ENCODE measurements around the gene MPND.
A peak's percentile ranks its signal among the peaks of the same experiment; 100 is the strongest.

MPND gene

DNA sequence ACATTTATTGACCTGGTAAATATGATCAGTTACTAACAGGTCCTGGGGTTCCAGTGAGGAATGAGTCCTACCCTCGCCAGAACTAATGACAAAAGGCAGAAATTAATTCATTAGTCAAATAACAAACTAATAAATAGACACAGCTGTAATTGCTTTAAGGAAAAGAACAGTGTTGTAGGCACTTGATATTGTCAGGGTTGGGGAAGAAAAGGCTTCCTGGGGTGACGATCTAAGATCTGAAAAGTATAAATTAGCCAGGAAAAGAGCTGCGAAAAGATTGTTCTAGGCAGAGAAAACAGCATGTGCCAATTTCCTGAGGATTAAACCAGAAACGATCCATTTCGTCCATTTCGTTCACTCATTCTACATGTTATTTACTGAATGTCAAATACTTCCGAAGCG is 58.4 kb downstream of the MPND start:
- Histone ChIP-seq H3K4me1 (ENCODE audit: control insufficient read depth, insufficient read depth, low read length) (no peaks in the 10 kb centered on the region), H3K36me3 (ENCODE audit: control insufficient read depth in 2 of 2, insufficient read depth in 1 of 2, low read length in 2 of 2) (peaks cover 6 to 41% of the 10 kb centered on the region in 2 experiments), H3K4me3 (ENCODE audit: low read depth, low read length) (peak overlapping the region; percentile 26), H3K27ac (ENCODE audit: extremely low read depth, low read depth, low read length) (no peak overlapping the region), H3K9me3 (ENCODE audit: control insufficient read depth, insufficient read depth, low read depth, low read length) (no peaks in the 10 kb centered on the region)
- CTCF ChIA-PET, result interaction anchor here (0.7 to 3.0 kb wide), 8 partner anchors 9 to 511 kb away, joined by 4 to 40 read pairs (median 6); no protein-coding TSS in a partner anchor
- TF ChIP-seq ZNF335 (tag by site-specific recombination; conservative IDR thresholded peaks at IDR 0.05) (0 out of 2 replicates have a peak, but pooled peaks have one; percentile 27), FEZF1 (tag by site-specific recombination; IDR thresholded peaks at IDR 0.05) (peak; percentile 52), ZNF366 (tag by site-specific recombination; conservative IDR thresholded peaks at IDR 0.05) (0 out of 2 replicates have a peak, but pooled peaks have one; percentile 10), ZSCAN23 (tag by site-specific recombination; IDR thresholded peaks at IDR 0.05) (no peak), ZBTB17 (tag by site-specific recombination; IDR thresholded peaks at IDR 0.05) (peak; percentile 77; the same call in 1 of the 2 replicates)
- POLR2A ChIA-PET, result interaction anchor here (0.7 to 1.7 kb wide), 17 partner anchors 8 to 567 kb away, joined by 3 to 19 read pairs (median 4); partner anchors contain the start of genes HDGFL2, KDM4B and MPND

DNA sequence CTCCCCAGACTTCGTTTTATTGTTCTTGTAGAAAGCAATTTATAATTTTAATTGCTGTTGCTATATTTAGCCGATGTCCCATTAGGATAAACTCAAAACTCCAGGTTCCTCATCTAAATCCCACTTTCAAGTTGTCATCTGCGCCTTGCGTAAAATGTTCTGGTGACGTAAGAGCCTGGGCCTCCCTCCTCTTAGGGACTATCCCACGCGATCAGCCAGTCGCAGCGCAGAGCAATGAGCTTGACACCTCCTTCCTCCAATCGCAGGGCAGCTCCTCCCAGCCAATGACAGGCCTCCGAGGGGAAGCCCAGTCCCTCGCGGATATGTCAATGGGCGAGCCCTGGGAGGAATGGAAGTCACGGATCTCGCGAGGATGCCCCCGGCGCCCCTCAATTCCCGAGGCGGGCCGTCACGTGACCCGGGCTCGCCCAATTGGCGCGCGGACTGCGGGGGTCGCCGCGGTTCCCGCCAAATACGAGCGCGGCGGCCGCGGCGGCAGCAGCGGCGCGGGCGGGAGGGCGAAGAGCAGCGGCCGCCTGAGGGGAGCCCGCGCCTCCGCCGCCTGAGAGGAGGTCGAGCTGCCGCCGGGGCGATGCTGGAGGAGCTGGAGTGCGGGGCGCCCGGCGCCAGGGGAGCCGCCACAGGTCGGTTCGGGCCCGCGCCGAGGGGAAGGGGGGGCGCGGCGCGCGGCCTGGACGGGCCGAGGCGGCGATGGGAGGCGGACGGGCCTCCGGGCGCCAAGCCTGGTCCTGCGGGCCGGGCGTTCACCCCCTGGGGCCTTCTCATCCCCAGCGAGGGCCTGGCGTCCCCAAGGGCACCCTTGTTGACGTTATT is 59.0 kb downstream of the MPND start, which contains the start of gene CHAF1A:
Gene CHAF1A, plus strand, starts transcription at position 470 of the 834 bp plus-strand sequence. Its CDS starts 123 bp downstream, at position 593.
- Histone ChIP-seq H3K36me3 (ENCODE audit: control insufficient read depth in 2 of 2, insufficient read depth in 1 of 2, low read length in 2 of 2) (peaks cover 9 to 41% of the 10 kb centered on the region in 2 experiments), H3K9me3 (ENCODE audit: control insufficient read depth, insufficient read depth, low read depth, low read length) (no peaks in the 10 kb centered on the region), H3K4me1 (ENCODE audit: control insufficient read depth, insufficient read depth, low read length) (no peaks in the 10 kb centered on the region), H3K27ac (ENCODE audit: extremely low read depth, low read depth, low read length) (peak within 1 kb of the TSS; percentile 92), H3K4me3 (ENCODE audit: low read depth, low read length) (peak within 1 kb of the TSS; percentile 94)
- ChIA-PET POLR2A (interaction anchor here (0.7 to 1.7 kb wide), 17 partner anchors 8 to 566 kb away, joined by 3 to 19 read pairs (median 4); partner anchors contain the start of genes HDGFL2, KDM4B and MPND), CTCF (interaction anchor here (0.8 to 3.0 kb wide), 5 partner anchors 9 to 135 kb away, joined by 4 to 40 read pairs (median 27); no protein-coding TSS in a partner anchor)
- TF ChIP-seq YY2 (tag by site-specific recombination; IDR thresholded peaks at IDR 0.05), result peak; percentile 81
- TF ChIP-seq ZNF596 (tag by site-specific recombination; IDR thresholded peaks at IDR 0.05), result peak; percentile 13; the same call in 1 of the 2 replicates
- TF ChIP-seq ZNF514 (tag by site-specific recombination; IDR thresholded peaks at IDR 0.05), result no peak
- peak; percentile 82 for TF ChIP-seq ZBTB48 (tag by site-specific recombination; IDR thresholded peaks at IDR 0.05)
- TF ChIP-seq IKZF3 (tag by site-specific recombination; IDR thresholded peaks at IDR 0.05), result peak; percentile 79
- no peak for TF ChIP-seq ZNF433 (tag by site-specific recombination; IDR thresholded peaks at IDR 0.05; ENCODE audit: low read depth)
- TF ChIP-seq ZNF350 (tag by site-specific recombination; IDR thresholded peaks at IDR 0.05), result no peak
- 0 out of 2 replicates have a peak, but pooled peaks have one; percentile 33 for TF ChIP-seq KLF1 (tag by site-specific recombination; IDR thresholded peaks at IDR 0.05)
- TF ChIP-seq, protein P1, sequence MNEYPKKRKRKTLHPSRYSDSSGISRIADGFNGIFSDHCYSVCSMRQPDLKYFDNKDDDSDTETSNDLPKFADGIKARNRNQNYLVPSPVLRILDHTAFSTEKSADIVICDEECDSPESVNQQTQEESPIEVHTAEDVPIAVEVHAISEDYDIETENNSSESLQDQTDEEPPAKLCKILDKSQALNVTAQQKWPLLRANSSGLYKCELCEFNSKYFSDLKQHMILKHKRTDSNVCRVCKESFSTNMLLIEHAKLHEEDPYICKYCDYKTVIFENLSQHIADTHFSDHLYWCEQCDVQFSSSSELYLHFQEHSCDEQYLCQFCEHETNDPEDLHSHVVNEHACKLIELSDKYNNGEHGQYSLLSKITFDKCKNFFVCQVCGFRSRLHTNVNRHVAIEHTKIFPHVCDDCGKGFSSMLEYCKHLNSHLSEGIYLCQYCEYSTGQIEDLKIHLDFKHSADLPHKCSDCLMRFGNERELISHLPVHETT (tag by site-specific recombination; IDR thresholded peaks at IDR 0.05), result no peak
- TF ChIP-seq ZNF114 (tag by site-specific recombination; IDR thresholded peaks at IDR 0.05), result no peak
- peak; percentile 28; the same call in 1 of the 2 replicates for TF ChIP-seq YY1 (tag by site-specific recombination; IDR thresholded peaks at IDR 0.05)
- TF ChIP-seq, protein P2, sequence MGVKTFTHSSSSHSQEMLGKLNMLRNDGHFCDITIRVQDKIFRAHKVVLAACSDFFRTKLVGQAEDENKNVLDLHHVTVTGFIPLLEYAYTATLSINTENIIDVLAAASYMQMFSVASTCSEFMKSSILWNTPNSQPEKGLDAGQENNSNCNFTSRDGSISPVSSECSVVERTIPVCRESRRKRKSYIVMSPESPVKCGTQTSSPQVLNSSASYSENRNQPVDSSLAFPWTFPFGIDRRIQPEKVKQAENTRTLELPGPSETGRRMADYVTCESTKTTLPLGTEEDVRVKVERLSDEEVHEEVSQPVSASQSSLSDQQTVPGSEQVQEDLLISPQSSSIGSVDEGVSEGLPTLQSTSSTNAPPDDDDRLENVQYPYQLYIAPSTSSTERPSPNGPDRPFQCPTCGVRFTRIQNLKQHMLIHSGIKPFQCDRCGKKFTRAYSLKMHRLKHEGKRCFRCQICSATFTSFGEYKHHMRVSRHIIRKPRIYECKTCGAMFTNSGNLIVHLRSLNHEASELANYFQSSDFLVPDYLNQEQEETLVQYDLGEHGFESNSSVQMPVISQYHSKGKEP (tag by site-specific recombination; IDR thresholded peaks at IDR 0.05), result peak; percentile 37; the same call in 1 of the 2 replicates
- 0 out of 2 replicates have a peak, but pooled peaks have one; percentile 32 for TF ChIP-seq ZNF664 (tag by site-specific recombination; IDR thresholded peaks at IDR 0.05)
- TF ChIP-seq, protein P3, sequence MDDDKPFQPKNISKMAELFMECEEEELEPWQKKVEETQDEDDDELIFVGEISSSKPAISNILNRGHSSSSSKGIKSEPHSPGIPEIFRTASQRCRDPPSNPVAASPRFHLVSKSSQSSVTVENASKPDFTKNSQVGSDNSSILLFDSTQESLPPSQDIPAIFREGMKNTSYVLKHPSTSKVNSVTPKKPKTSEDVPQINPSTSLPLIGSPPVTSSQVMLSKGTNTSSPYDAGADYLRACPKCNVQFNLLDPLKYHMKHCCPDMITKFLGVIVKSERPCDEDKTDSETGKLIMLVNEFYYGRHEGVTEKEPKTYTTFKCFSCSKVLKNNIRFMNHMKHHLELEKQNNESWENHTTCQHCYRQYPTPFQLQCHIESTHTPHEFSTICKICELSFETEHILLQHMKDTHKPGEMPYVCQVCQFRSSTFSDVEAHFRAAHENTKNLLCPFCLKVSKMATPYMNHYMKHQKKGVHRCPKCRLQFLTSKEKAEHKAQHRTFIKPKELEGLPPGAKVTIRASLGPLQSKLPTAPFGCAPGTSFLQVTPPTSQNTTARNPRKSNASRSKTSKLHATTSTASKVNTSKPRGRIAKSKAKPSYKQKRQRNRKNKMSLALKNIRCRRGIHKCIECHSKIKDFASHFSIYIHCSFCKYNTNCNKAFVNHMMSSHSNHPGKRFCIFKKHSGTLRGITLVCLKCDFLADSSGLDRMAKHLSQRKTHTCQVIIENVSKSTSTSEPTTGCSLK (tag by site-specific recombination; IDR thresholded peaks at IDR 0.05), result no peak
- TF ChIP-seq ZNF76 (tag by site-specific recombination; IDR thresholded peaks at IDR 0.05; ENCODE audit: borderline replicate concordance, low read depth), result peak; percentile 48; the same call in 1 of the 2 replicates
- no peak for TF ChIP-seq SCRT1 (tag by site-specific recombination; IDR thresholded peaks at IDR 0.05; ENCODE audit: borderline replicate concordance)
- TF ChIP-seq, protein P4, sequence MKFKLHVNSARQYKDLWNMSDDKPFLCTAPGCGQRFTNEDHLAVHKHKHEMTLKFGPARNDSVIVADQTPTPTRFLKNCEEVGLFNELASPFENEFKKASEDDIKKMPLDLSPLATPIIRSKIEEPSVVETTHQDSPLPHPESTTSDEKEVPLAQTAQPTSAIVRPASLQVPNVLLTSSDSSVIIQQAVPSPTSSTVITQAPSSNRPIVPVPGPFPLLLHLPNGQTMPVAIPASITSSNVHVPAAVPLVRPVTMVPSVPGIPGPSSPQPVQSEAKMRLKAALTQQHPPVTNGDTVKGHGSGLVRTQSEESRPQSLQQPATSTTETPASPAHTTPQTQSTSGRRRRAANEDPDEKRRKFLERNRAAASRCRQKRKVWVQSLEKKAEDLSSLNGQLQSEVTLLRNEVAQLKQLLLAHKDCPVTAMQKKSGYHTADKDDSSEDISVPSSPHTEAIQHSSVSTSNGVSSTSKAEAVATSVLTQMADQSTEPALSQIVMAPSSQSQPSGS (tag by site-specific recombination; IDR thresholded peaks at IDR 0.05; ENCODE audit: low read depth), result peak; percentile 98
- no peak for TF ChIP-seq ZNF16 (tag by site-specific recombination; IDR thresholded peaks at IDR 0.05; ENCODE audit: low read depth)
- TF ChIP-seq OVOL3 (tag by site-specific recombination; IDR thresholded peaks at IDR 0.05), result no peak
- peak; percentile 8; the same call in 1 of the 2 replicates for TF ChIP-seq ZNF366 (tag by site-specific recombination; conservative IDR thresholded peaks at IDR 0.05)
- no peak for TF ChIP-seq ZNF202 (tag by site-specific recombination; IDR thresholded peaks at IDR 0.05; ENCODE audit: borderline replicate concordance)
- TF ChIP-seq ZNF48 (tag by site-specific recombination; IDR thresholded peaks at IDR 0.05), result no peak
- TF ChIP-seq ZNF600 (tag by site-specific recombination; IDR thresholded peaks at IDR 0.05), result no peak

Measured in HEK293 (cell line).